Measurements from ENCODE around the gene FBXO21.

DNA sequence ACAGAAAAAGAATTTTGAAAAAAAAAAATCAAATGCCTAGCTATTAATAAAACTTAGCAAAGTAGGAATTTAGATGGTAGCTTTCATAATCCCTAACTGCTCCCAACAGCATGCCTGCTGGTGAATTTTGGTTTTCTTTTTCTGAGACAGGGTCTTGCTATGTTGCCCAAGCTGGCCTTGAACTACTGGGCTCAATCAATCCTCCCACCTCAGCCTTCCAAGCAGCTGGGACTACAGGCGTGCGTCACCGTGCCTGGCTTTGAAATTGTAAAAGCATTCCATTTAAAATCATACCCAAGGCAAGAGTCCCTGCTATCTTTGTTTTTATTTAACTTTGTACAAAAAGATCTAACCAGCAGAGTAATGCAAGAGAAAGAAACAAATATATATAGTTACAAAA, 20.7 kb downstream of the FBXO21 start:
- TF ChIP-seq, protein P1, sequence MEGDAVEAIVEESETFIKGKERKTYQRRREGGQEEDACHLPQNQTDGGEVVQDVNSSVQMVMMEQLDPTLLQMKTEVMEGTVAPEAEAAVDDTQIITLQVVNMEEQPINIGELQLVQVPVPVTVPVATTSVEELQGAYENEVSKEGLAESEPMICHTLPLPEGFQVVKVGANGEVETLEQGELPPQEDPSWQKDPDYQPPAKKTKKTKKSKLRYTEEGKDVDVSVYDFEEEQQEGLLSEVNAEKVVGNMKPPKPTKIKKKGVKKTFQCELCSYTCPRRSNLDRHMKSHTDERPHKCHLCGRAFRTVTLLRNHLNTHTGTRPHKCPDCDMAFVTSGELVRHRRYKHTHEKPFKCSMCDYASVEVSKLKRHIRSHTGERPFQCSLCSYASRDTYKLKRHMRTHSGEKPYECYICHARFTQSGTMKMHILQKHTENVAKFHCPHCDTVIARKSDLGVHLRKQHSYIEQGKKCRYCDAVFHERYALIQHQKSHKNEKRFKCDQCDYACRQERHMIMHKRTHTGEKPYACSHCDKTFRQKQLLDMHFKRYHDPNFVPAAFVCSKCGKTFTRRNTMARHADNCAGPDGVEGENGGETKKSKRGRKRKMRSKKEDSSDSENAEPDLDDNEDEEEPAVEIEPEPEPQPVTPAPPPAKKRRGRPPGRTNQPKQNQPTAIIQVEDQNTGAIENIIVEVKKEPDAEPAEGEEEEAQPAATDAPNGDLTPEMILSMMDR (IDR thresholded peaks at IDR 0.05): no peak
- TF ChIP-seq POLR2A (IDR thresholded peaks at IDR 0.05): no peak
